ENCODE measurements around the gene DYSF.
"Not testable (repeated sequence)": the region's sequence is repeated elsewhere in the genome, so short reads cannot be mapped to it uniquely, and the experiment has no call there.

DYSF gene

GRCh38 chr2:71619230-71619741 lies 165.9 kb downstream of the DYSF start:
- no peak for DNase-seq

DNA sequence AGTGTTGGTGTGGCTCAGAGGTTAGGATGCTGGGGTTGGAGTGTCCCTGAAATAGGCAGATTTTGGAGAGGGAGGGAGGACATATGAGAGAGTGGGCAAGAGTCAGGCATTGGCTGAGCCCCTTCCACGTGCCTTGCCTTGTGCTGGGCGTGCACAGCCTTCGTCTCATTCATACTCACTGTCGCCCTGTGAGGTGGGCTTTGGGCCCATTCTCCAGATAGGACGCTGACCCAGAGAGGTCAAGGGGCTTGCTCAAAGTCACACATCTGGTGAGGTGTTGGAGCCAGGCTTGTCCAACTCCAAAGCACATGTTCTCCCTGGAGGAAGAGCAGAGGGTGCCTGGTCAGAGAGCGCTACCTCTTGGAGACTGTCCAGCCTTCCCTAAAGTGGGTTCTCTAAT lies 166.8 kb downstream of the DYSF start:
- DNase-seq, result no peak

DNA sequence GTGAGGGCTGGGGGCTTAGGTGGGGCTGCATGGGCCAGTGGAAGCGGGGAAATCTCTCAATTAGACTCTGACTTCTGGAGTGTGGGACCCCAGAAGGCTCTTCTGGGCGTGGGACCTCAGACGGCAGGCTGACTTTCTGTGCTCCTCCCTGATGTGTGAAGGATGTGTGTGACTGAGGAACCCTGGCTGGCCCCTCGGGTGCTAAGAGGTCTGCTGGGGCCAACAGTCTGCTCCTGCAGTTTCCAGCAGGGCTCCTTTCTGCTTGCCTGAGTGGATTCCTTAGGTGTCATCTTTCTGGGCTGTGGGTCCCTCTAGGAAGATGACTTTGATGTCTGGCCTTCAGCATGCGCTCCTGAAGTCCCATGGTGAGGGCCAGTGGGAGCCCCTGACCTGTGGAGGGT lies 167.5 kb downstream of the DYSF start:
- DNase-seq, result no peak

- no peak for DNase-seq
Observed at GRCh38 chr2:71629273-71629672, 175.9 kb downstream of the DYSF start.

GRCh38 chr2:71629771-71630453 lies 176.6 kb downstream of the DYSF start:
- no peak for DNase-seq

DNA sequence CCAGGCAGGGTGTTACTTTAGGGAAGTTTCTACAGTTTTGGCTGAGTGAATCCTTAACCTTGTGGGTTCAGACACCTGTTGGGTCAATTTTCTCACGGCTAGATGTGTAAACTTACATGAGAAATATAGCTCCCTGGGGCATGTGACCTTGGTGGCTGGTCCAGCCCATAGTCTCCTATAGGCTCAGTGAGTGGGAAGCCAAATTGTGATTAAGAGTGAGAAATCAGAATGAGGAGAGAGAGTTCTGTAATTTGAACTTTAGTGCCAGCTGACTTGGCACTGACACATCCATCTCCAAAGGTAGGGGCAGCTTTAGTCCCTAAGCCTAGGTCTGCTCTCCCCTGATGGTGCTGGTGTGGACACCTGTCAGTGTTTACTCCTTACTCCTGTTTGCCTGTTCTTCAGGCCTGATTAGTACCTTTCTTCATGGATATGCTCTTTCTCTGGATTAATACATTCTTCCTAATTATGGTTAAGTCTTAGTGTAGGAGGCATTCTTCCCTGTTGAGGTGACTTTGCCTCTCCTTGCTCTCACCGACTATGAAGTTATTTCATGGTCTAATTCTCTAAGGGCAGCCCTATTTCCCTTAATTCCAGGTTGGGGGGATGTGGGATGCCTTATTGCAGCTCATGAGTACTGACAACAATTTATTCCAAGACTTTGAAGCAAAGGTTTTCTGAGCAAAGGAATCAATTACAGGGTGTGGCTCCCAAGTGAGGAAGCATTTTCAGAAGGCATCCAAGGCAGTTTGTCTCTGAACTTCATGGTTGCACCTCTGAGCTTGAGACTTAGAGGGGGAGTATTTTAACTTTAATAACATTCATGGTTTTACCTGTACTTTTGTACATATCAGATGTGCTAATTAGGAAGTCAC lies 177.3 kb downstream of the DYSF start:
- no peak for DNase-seq

- DNase-seq, result no peak
Observed at GRCh38 chr2:71631411-71631931, 178.1 kb downstream of the DYSF start.

GRCh38 chr2:71633086-71633485 lies 179.7 kb downstream of the DYSF start:
- no peak for DNase-seq

DNA sequence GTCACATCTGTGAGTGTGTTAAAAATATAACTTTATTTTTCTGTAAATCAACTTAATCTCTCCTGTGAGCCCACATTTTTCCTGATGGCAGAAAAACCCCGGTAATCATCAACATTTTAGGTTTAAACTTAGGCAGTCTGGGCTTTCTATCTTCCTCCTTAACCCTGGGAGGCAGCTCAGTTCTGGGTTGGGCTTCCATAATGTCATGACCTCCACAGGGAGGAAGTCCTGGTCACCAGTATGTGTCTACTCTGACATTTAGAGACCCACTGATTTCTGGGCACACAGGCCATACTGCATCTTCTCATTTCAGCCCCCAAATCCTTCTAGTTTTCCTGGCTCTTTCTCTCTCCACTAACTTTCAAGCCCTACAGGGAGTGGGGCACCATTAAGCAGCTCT lies 181.2 kb downstream of the DYSF start:
- no peak for DNase-seq

DNA sequence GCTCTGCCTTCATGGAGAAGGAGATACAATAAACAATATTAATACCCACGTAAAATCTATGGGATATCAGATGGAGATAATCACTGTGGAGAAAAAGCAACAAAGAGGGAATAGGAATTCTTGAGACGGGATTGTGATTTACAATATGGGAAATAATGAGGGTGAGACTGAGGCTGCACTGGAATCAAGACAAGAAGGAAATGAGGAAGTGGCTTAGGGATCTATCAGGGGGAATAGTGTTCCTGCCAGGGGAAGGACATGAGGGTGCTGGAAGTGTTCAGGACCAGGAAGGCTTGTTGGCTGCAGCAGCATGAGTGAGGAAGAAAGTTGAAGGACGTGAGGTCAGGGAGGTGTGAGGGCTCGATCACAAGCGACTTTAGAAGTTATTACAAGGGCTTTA lies 182.4 kb downstream of the DYSF start:
- DNase-seq, result no peak

GRCh38 chr2:71637168-71637567 lies 183.8 kb downstream of the DYSF start:
- no peak for DNase-seq

DNA sequence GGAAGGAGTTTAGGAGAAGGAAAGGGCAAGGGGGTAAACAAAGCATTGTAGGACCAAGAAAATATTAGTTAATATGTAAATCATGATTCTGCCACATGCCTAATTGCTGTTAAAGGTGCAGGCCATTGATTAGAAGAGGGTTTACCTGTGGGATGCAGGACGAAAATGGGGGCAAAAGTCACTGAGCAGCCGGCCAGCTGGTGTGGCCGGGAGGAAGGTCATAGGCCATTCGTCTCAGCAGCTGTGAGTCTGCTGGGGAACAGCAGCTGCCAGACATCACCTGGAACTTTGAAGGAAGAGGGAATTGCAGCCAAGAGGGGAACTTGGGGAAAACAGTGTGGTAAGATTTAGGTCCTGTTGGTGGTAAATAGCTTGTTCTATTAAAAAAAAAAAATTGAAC lies 184.4 kb downstream of the DYSF start:
- DNase-seq, result no peak

- no peak for DNase-seq
Observed at GRCh38 chr2:71639735-71640134, 186.4 kb downstream of the DYSF start.

DNA sequence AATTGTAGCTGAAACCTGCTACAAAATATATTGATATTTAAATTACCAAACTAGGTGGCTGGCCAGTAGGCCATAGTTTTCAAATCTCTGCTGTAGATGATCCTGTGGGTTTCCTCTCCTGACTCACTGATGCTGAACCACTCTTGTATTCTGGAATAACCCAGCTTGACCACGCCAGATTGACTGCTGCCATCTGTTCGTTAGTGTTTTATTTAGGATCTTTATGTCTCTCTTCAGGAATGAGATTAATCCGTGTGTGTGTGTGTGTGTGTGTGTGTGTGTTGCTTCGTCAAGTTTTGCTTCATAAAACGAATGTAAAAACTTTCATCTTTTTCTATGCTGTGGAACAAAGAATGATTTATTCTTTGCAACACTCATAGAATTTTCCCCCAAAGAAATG lies 187.1 kb downstream of the DYSF start:
- DNase-seq, result no peak

GRCh38 chr2:71643674-71644357 lies 190.5 kb downstream of the DYSF start:
- DNase-seq, result no peak

- no peak for DNase-seq
Observed at GRCh38 chr2:71646028-71646427, 192.7 kb downstream of the DYSF start.

GRCh38 chr2:71647356-71647755 lies 194.0 kb downstream of the DYSF start:
- DNase-seq, result no peak

DNA sequence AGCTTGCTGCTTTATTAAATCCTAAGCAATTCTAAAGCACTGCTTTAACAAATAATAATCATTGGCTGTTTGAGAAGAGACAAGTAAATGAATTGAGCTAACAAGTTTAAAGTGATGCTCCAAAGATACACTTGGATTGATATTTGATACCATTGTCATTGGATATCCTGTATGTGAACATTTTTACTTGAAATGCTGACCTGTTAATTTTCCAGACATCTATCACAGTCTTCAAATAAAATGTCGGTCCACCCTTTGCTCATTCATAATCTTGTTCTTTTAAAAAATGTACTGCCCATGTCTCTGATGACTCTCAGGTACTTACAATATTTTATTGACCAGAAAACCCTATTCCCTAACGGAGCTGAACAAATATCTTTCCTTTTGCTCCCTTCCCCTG lies 202.1 kb downstream of the DYSF start:
- DNase-seq, result no peak

GRCh38 chr2:71658256-71658655 lies 204.9 kb downstream of the DYSF start:
- DNase-seq, result not testable (repeated sequence)

DNA sequence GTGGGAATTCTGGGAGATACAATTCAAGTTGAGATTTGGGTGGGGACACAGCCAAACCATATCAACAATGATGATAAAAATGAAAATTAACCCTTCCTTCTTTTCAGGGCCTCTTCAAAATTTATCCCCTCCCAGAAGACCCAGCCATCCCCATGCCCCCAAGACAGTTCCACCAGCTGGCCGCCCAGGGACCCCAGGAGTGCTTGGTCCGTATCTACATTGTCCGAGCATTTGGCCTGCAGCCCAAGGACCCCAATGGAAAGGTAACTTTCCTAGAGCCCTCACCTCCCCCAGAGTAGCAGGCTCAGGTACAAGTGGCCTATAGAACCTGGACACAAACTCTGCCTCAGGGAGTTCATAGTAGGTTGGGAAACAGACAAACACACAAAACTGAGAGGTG lies 205.4 kb downstream of the DYSF start:
- DNase-seq, result no peak

GRCh38 chr2:71659868-71660518 lies 206.6 kb downstream of the DYSF start:
- no peak for DNase-seq

DNA sequence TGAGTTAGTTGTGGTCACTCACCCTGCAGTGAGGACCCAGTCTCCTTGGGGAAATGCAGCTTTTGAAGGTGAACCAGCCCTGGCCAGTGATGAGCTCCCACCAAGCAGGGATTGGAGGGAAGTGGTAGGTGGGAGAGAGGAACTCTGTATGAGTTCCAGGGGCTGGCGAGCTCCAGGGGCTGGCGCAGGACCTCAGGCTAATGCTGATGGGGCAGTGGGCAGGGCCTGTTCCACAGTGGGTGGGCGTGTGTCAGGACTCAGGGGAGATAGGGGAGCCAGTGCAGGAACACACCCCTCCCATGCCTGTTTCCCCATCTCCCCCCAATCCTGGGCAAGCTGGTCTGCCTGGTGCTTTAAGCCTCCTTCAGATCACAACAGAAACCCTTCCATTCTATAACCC lies 208.4 kb downstream of the DYSF start:
- DNase-seq, result no peak

Data from SHP77 (cell line).